Measurements from ENCODE around the gene SUSD4. TPM values are rescaled to one million over a fixed set of nuclear protein-coding genes. Genes with fewer than 3 reads are reported as not detected.
A peak's percentile ranks its signal among the peaks of the same experiment; 100 is the strongest.

SUSD4 gene
- total and polyA plus RNA-seq, 9 of the 15 experiments (the other 6 are each of a cell fraction or from before 2014, with no cell fraction given): 0.06 to 1.7 (median 0.09) TPM; not detected in 4

DNA sequence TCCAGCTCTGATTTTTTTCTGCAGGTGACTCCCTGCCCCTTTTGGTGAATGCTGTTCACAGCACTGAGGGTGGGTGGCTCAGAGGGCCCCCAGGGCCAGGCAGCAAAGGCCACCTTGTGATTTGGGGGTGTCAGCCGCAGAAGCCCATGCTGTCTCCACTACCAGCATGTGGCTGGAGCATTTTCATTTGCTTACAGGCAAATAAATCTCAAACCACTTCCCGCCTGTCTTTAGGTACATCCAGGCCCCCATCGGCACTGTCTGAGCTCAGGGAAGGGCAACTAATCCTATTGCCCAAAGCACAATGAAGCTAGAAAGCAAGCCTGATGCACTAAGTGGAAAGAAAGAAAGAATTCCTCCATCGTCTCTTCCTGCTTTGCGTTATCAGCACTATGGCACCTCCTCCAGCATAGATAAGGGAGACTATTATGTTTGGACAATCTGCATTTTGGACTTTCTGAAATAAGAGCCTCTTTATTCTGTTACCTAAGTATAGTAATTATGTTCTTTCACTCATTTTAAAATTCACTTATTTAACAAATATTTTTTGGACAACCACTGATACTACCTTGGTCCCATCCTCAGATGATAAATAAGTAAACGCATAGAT, 120.4 kb downstream of the SUSD4 start (continued):
- TF ChIP-seq, protein P1, sequence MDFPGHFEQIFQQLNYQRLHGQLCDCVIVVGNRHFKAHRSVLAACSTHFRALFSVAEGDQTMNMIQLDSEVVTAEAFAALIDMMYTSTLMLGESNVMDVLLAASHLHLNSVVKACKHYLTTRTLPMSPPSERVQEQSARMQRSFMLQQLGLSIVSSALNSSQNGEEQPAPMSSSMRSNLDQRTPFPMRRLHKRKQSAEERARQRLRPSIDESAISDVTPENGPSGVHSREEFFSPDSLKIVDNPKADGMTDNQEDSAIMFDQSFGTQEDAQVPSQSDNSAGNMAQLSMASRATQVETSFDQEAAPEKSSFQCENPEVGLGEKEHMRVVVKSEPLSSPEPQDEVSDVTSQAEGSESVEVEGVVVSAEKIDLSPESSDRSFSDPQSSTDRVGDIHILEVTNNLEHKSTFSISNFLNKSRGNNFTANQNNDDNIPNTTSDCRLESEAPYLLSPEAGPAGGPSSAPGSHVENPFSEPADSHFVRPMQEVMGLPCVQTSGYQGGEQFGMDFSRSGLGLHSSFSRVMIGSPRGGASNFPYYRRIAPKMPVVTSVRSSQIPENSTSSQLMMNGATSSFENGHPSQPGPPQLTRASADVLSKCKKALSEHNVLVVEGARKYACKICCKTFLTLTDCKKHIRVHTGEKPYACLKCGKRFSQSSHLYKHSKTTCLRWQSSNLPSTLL (IDR thresholded peaks at IDR 0.05): no peak
- no peak for TF ChIP-seq SNIP1 (IDR thresholded peaks at IDR 0.05; ENCODE audit: low read depth)
- no peak for TF ChIP-seq ZSCAN32 (CRISPR knock-in tag; IDR thresholded peaks at IDR 0.05)
- TF ChIP-seq RNF2 (IDR thresholded peaks at IDR 0.05): no peak
- TF ChIP-seq HEY1 (CRISPR knock-in tag; IDR thresholded peaks at IDR 0.05; ENCODE audit: borderline replicate concordance): 0 out of 2 replicates have a peak, but pooled peaks have one; percentile 10
- TF ChIP-seq HNRNPL (IDR thresholded peaks at IDR 0.05; ENCODE audit: low read depth, low read length): no peak
- peak; percentile 25 for TF ChIP-seq L3MBTL2 (IDR thresholded peaks at IDR 0.05)
- TF ChIP-seq, protein P2, sequence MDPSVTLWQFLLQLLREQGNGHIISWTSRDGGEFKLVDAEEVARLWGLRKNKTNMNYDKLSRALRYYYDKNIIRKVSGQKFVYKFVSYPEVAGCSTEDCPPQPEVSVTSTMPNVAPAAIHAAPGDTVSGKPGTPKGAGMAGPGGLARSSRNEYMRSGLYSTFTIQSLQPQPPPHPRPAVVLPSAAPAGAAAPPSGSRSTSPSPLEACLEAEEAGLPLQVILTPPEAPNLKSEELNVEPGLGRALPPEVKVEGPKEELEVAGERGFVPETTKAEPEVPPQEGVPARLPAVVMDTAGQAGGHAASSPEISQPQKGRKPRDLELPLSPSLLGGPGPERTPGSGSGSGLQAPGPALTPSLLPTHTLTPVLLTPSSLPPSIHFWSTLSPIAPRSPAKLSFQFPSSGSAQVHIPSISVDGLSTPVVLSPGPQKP (CRISPR knock-in tag; IDR thresholded peaks at IDR 0.05): no peak
- no peak for TF ChIP-seq ZNF217 (CRISPR knock-in tag; IDR thresholded peaks at IDR 0.05)
- TF ChIP-seq CAMTA2 (CRISPR knock-in tag; conservative IDR thresholded peaks at IDR 0.05): no peak
- TF ChIP-seq MED1 (CRISPR knock-in tag; IDR thresholded peaks at IDR 0.05; ENCODE audit: borderline replicate concordance): no peak
- TF ChIP-seq PURB (CRISPR knock-in tag; IDR thresholded peaks at IDR 0.05; ENCODE audit: low read depth): no peak
- no peak for TF ChIP-seq KLF6 (CRISPR knock-in tag; IDR thresholded peaks at IDR 0.05; ENCODE audit: borderline replicate concordance)
- no peak for TF ChIP-seq STAG1 (CRISPR knock-in tag; IDR thresholded peaks at IDR 0.05; ENCODE audit: borderline replicate concordance)
- TF ChIP-seq, protein P3, sequence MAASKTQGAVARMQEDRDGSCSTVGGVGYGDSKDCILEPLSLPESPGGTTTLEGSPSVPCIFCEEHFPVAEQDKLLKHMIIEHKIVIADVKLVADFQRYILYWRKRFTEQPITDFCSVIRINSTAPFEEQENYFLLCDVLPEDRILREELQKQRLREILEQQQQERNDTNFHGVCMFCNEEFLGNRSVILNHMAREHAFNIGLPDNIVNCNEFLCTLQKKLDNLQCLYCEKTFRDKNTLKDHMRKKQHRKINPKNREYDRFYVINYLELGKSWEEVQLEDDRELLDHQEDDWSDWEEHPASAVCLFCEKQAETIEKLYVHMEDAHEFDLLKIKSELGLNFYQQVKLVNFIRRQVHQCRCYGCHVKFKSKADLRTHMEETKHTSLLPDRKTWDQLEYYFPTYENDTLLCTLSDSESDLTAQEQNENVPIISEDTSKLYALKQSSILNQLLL (CRISPR knock-in tag; IDR thresholded peaks at IDR 0.05; ENCODE audit: borderline replicate concordance): no peak
- TF ChIP-seq, protein P4, sequence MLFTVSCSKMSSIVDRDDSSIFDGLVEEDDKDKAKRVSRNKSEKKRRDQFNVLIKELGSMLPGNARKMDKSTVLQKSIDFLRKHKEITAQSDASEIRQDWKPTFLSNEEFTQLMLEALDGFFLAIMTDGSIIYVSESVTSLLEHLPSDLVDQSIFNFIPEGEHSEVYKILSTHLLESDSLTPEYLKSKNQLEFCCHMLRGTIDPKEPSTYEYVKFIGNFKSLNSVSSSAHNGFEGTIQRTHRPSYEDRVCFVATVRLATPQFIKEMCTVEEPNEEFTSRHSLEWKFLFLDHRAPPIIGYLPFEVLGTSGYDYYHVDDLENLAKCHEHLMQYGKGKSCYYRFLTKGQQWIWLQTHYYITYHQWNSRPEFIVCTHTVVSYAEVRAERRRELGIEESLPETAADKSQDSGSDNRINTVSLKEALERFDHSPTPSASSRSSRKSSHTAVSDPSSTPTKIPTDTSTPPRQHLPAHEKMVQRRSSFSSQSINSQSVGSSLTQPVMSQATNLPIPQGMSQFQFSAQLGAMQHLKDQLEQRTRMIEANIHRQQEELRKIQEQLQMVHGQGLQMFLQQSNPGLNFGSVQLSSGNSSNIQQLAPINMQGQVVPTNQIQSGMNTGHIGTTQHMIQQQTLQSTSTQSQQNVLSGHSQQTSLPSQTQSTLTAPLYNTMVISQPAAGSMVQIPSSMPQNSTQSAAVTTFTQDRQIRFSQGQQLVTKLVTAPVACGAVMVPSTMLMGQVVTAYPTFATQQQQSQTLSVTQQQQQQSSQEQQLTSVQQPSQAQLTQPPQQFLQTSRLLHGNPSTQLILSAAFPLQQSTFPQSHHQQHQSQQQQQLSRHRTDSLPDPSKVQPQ (CRISPR knock-in tag; IDR thresholded peaks at IDR 0.05; ENCODE audit: borderline replicate concordance): no peak
- TF ChIP-seq, protein P5, sequence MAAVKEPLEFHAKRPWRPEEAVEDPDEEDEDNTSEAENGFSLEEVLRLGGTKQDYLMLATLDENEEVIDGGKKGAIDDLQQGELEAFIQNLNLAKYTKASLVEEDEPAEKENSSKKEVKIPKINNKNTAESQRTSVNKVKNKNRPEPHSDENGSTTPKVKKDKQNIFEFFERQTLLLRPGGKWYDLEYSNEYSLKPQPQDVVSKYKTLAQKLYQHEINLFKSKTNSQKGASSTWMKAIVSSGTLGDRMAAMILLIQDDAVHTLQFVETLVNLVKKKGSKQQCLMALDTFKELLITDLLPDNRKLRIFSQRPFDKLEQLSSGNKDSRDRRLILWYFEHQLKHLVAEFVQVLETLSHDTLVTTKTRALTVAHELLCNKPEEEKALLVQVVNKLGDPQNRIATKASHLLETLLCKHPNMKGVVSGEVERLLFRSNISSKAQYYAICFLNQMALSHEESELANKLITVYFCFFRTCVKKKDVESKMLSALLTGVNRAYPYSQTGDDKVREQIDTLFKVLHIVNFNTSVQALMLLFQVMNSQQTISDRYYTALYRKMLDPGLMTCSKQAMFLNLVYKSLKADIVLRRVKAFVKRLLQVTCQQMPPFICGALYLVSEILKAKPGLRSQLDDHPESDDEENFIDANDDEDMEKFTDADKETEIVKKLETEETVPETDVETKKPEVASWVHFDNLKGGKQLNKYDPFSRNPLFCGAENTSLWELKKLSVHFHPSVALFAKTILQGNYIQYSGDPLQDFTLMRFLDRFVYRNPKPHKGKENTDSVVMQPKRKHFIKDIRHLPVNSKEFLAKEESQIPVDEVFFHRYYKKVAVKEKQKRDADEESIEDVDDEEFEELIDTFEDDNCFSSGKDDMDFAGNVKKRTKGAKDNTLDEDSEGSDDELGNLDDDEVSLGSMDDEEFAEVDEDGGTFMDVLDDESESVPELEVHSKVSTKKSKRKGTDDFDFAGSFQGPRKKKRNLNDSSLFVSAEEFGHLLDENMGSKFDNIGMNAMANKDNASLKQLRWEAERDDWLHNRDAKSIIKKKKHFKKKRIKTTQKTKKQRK (IDR thresholded peaks at IDR 0.05; ENCODE audit: borderline replicate concordance, low read depth, low read length): no peak

Measured in K562 (cell line).